ENCODE results near the gene MFRP.
A peak's percentile ranks its signal among the peaks of the same experiment; 100 is the strongest.

The MFRP gene

DNA sequence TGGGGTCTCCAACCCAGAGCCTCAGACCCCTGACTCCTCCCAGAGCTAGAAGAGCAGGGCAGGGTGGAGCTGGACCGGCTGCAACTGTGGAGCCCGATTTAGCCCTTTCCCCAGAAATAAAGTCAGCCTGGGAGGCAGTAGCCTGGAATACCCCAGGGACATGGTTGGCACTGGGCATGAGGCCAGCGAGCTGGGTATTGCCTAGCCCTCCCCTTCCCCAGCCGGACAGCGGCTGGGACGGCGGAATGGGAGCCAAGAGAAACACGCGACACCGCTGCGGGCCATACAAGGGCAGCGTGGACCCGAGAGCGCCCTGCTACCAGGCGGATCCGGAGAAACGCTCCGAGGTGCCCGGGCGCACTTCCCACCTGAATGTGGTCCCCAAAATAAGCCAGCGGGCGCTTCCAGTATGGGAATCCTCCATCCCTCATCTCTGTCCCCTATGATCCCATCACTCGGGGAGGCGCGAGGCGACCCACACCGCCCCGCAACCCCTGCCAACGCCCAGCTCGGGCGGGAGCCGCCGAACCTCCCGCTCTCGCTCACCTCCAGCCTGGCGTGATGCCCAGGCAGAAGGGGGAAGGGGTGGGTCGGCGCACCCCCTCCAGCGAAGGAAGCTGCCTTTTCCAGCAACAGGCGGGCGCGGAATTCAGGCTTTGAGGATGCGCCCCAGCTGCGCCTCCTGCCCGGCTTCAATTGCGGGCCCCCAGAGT lies 30.3 kb downstream of the MFRP start:
- no peak for DNase-seq

- DNase-seq: no peak
Observed at GRCh38 chr11:119315131-119316015, 31.1 kb downstream of the MFRP start.

DNA sequence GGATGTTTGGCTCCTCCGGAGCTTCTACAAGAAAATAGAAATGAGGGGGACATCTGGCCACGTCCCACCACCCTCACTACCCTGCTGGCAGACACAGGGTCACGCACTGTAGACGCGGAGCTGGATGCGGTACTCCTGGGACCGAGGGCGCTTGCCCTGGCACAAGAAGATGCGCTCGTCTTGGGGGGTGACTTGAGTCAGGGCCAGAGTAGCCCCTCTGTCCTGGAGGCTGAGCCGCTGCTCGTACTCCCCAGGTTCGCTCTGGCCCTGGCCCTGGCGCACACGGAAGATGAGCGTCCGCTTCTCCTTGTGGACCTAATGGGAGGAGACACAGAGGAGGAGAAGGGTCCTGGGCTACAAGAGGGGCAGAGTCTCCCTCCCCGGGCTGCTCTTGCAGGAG lies 31.8 kb downstream of the MFRP start:
- no peak for DNase-seq

- no peak for DNase-seq
Observed at GRCh38 chr11:119310682-119311052, 35.8 kb downstream of the MFRP start.

GRCh38 chr11:119309953-119310681 lies 36.4 kb downstream of the MFRP start:
- DNase-seq: no peak

- DNase-seq: no peak
Observed at GRCh38 chr11:119309411-119309810, 37.1 kb downstream of the MFRP start.

- no peak for DNase-seq
Observed at GRCh38 chr11:119307974-119308373, 38.5 kb downstream of the MFRP start.

DNA sequence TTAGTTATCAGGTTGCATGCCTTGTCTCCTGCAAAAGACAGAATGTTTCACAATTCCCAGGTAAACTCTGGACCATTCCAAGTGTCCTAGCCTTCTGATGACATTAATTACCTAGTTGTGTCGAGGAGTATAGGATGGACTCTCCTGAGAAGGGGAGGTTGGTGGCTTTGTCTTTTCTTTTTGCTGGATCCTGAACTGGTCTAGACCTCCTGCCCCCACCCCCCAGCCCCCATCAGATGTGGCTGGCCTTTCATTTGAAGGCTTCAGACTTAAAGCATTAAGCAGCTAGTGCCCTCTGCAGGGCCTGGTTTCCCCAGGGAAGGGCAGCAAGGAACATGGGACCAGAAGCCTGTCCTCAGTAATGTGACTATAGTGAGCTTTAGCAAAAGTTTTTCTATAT lies 39.3 kb downstream of the MFRP start:
- no peak for DNase-seq

GRCh38 chr11:119306373-119306890 lies 40.1 kb downstream of the MFRP start:
- no peak for DNase-seq

DNA sequence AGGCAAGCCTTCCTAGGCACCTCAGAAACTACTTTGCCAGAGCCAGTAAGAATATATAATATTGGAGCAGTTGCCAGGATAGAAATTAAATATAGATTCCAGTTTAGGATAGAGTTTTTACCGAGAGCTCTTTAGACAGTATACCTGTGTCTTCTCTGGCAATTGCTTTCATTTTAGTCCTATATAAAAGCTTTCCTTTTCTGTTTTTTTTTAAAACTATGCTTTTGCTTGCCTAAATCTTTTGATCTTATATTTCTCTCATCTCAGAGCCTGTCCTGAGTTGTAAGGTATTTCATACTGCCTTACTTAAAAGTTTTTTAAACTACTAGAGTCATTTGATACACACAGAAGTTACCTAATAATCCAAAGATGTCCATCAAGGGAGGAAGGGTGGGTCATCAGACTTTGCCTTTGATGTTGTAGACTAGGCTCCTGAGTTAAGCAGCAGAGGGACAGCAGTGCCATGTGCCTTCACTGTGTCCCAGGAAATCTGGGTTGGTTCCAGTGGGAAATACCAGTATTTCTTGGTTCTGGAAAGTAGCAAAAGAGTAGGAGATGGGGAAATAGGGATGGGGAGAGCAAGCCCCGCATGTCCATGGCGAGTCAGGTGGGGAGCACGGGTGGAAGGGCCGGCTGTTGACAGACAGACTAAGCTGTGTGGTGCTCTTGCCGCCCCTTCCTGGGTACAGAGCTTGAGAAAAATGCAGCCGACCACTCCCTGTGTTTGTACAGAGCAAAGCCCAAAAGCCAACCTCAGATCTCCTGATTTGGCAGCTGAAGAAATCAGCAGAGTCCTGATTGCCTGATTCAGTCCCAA lies 40.7 kb downstream of the MFRP start:
- DNase-seq: no peak

GRCh38 chr11:119303227-119303718 lies 43.2 kb downstream of the MFRP start:
- DNase-seq: no peak

DNA sequence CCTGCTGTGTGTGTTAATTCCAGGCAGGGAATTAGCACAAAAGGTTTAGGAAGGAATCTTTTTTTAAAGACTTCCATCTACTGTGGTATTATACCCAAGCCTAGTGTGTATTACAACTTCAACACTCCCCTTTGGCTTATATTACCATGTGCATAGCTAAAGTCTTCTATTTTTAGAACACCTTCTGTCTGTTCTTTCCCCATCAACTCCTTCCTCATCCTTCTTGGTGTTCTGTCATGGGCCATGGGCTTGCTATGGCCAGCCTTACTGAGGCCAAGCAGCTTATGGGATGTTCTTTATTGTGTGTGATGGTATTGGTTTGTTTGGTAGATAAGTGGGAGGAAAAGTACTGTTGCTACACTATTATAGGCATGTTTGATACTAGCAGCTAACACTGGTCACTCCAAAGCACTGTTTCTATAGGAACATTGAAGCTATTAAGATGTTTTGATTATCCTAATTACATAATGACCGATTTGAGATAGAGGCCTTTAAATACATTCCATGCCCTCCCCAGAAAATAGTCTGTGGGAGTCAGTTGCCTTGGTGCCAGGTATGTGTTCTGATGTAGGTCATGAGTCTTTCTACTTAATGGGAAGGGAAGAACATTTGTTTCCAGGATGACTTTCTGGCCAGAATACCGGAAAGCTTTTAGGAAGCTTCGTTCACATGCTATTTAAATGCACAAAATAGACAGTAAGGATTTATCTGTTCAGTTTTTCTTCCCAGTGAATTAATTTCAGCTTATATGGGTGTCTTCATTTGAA lies 46.1 kb downstream of the MFRP start:
- DNase-seq: no peak

- no peak for DNase-seq
Observed at GRCh38 chr11:119299416-119299815, 47.1 kb downstream of the MFRP start.

DNA sequence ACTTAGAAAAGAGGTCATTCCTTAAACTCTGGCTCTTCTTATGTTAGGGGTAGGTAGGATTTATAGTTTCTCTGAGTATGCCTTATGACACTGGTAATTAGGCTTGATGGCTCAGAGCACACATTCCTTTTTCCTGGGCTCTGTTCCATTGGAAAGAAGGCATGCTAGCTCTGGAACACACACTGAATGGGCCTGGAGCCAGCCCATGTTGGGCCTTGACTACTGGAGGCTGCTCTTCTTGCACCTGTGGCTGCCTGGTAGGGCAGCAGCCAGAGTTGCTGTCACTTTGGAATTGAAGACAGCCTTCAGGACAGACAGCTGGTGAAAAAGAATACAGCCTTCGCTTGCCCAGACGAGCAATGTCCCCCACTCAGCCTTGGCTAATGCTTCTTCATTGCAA lies 47.8 kb downstream of the MFRP start:
- DNase-seq: no peak

DNA sequence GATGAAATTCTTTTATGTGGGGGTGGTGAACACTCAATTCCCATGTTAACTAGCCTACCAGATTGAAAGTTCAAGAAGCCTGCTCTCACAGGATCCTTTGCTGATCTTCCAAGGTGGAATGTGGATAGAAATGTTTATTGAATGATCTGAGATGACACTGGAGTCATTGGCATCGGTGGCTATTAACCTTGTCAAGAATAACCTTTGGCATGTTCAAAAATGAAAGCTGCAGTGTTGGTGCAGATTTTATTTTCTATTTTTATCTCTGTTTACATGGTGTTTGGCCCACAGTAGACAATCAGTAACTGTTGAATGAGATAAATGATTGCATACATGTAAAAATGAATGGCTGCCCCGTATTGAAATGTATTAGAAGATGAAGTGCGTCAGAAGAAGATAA lies 48.6 kb downstream of the MFRP start:
- DNase-seq: no peak

DNA sequence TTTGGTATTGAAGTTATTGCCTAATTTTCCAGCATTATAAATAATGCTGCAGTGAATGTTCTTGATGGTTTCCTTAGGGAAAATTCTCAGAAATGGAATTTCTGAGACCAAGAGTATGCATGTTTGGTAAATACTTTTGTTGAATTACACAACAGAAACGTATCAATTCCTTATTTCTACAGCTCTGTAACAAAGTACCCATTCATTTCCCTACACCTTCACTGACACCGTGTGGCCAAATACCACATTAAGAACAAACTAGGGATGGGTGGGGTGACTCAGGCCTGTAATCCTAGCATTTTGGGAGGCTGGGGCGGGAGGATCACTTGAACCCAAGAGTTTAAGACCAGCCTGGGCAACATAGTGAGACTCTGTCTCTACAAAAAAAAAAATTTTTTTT lies 51.3 kb downstream of the MFRP start:
- DNase-seq: peak; percentile 6

GRCh38 chr11:119293461-119293860 lies 53.0 kb downstream of the MFRP start:
- no peak for DNase-seq

DNA sequence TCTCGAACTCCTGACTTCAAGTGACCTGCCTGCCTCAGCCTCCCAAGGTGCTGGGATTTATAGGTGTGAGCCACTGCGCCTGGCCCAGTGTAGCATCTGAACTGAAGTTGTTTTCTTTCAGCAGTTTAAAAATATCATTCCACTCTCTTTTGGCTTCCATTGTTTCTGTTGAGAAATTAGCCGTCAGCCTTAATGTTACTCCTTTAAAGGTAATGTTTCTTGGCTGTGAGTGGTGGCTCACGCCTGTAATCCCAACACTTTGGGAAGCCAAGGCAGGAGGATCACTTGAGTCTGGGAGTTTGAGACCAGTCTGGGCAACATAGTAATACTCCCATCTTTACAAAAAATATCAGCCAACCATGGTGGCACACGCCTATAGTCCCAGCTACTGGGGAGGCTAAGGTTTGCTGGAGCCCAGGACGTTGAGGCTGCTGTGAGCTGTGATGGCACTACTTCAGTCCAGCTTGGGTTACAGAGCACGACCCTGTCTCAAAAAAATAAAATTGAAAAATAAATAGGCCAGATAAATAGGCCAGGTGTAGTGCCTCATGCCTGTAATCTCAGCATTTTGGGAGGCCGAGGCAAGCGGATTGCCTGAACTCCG lies 55.5 kb downstream of the MFRP start:
- no peak for DNase-seq

Measured in hematopoietic multipotent progenitor cell treated with erythropoietin and hydrocortisone succinate and interleukin-3 and kit ligand, for 8 days (in vitro differentiated cells).